ENCODE results near the gene ATF7.

- TF ChIP-seq CTCF (IDR thresholded peaks at IDR 0.05) (no peak), FOSL2 (IDR thresholded peaks at IDR 0.05; ENCODE audit: borderline replicate concordance, low read depth) (no peak), NFIC (IDR thresholded peaks at IDR 0.05; ENCODE audit: borderline replicate concordance) (no peak), EZH2phosphoT487 (IDR thresholded peaks at IDR 0.05; ENCODE audit: borderline replicate concordance, low read depth) (no peak), IRF3 (IDR thresholded peaks at IDR 0.05; ENCODE audit: low read depth, low read length) (no peak)
These were observed 158.3 kb downstream of the ATF7 start for GRCh38 chr12:53467880-53468279.

Data from SK-N-SH (cell line).